Endothelial cell of umbilical vein (primary cell): ENCODE measurements around the gene SLAMF1. TPM values are rescaled to one million over a fixed set of nuclear protein-coding genes. Genes with fewer than 3 reads are reported as not detected.

ENCODE experiments used
- BruUV-seq: library from RNA; stranded (reverse); fragments of 400-500 nt; replicated peaks from 2 replicates; lab custom pipeline; 2021; lab: Mats Ljungman, UMichigan
- CTCF ChIA-PET: fragments of 300-600, 350-600 bp; sonication (Branson Sonifier 250); formaldehyde crosslinking; loops from one replicate; lab custom pipeline; 2021; ENCODE audit warnings: antibody characterized with exemption, inconsistent platforms; lab: Charles Lee
- POLR2A ChIA-PET: fragments of 300-600, 350-600 bp; sonication (Branson Sonifier 250); formaldehyde crosslinking; loops from one replicate; lab custom pipeline; 2021; ENCODE audit warnings: antibody characterized with exemption, inconsistent platforms; lab: Charles Lee
- DNase-seq: peaks from one replicate; pipeline ENCODE4 v3.0.0-alpha.2; 2011; ENCODE audit warnings: low read depth, low spot score
- FAIRE-seq: peaks from 2 replicates; lab custom pipeline; 2011; peaks lifted over from hg19 to GRCh38; lab: Jason Lieb, UNC
- H2AFZ ChIP-seq: 2 replicates; pipeline ENCODE4 v1.6.0; 2012; ENCODE audit warnings: low read depth, low read length, control low read depth, inconsistent platforms
- H3K27ac ChIP-seq: 2 replicates; pipeline ENCODE4 v1.5.1; 2011; ENCODE audit warnings: low read depth, mild to moderate bottlenecking, control low read depth, low read length, moderate library complexity; ENCODE audit not compliant: insufficient read depth
- H3K27me3 ChIP-seq, 2 experiments: 2 replicates each; pipeline versions ENCODE4 v1.6.0 to v1.6.1; 2011; ENCODE audit warnings: low read length in 2 of 2, mixed read lengths in 1 of 2; ENCODE audit not compliant: control insufficient read depth in 2 of 2, insufficient read depth in 2 of 2
- H3K36me3 ChIP-seq, 2 experiments: 2 replicates in 1 of 2; 3 replicates in 1 of 2; pipeline ENCODE4 v1.5.1; 2011; ENCODE audit warnings: low read length in 2 of 2, mild to moderate bottlenecking in 1 of 2, moderate library complexity in 1 of 2; ENCODE audit not compliant: control insufficient read depth in 2 of 2, insufficient read depth in 2 of 2; ENCODE audit errors: extremely low read depth in 1 of 2
- H3K4me1 ChIP-seq: 3 replicates; pipeline ENCODE4 v1.5.1; 2011; ENCODE audit warnings: mild to moderate bottlenecking, low read length; ENCODE audit not compliant: control insufficient read depth, insufficient read depth; ENCODE audit errors: extremely low read depth
- H3K4me2 ChIP-seq: 2 replicates; pipeline ENCODE4 v1.6.1; 2011; ENCODE audit warnings: low read length, control low read depth, mixed read lengths; ENCODE audit not compliant: insufficient read depth
- H3K4me3 ChIP-seq, 3 experiments: fragments of 200-600 bp in 1 of 3; sonication (generic), shearing (Covaris generic) in 1 of 3; replicated peaks in 1 of 3; 2 replicates each; pipeline ENCODE4 v1.5.1; 2011 to 2016; ENCODE audit warnings: control low read depth in 3 of 3, low read length in 3 of 3, mild to moderate bottlenecking in 2 of 3, inconsistent platforms in 1 of 3, low read depth in 1 of 3, moderate library complexity in 1 of 3; ENCODE audit not compliant: insufficient read depth in 1 of 3
- H3K79me2 ChIP-seq: 2 replicates; pipeline ENCODE4 v1.6.0; 2012; ENCODE audit warnings: low read length, inconsistent platforms; ENCODE audit not compliant: control insufficient read depth, insufficient read depth
- H3K9ac ChIP-seq: replicated peaks from 2 replicates; pipeline ENCODE3; 2011; ENCODE audit warnings: low read length, control low read depth; ENCODE audit not compliant: insufficient read depth; ENCODE audit errors: extremely low read depth
- H3K9me1 ChIP-seq: replicated peaks from 3 replicates; pipeline ENCODE4 v1.6.0; 2011; ENCODE audit warnings: mild to moderate bottlenecking, low read length; ENCODE audit not compliant: control insufficient read depth, insufficient read depth; ENCODE audit errors: extremely low read depth
- H3K9me3 ChIP-seq: replicated peaks from 2 replicates; pipeline ENCODE4 v1.5.1; 2012; ENCODE audit warnings: low read length, inconsistent platforms; ENCODE audit not compliant: control insufficient read depth, insufficient read depth
- H4K20me1 ChIP-seq: replicated peaks from 2 replicates; pipeline ENCODE3; 2011; ENCODE audit warnings: mild to moderate bottlenecking, low read length; ENCODE audit not compliant: control insufficient read depth, insufficient read depth; ENCODE audit errors: extremely low read depth
- EZH2 ChIP-seq: IDR thresholded peaks from 2 replicates; pipeline ENCODE4 v1.6.1; 2012; ENCODE audit warnings: borderline replicate concordance, low read depth, mild to moderate bottlenecking, moderate library complexity, low read length, inconsistent platforms; ENCODE audit not compliant: severe bottlenecking
- FOS ChIP-seq: IDR thresholded peaks from 2 replicates; pipeline ENCODE4 v1.6.1; 2011; ENCODE audit warnings: mild to moderate bottlenecking, low read length, moderate library complexity, borderline replicate concordance; ENCODE audit not compliant: insufficient read depth
- MYC ChIP-seq: IDR thresholded peaks from one replicate; pipeline ENCODE4 v1.6.1; 2011; ENCODE audit warnings: mild to moderate bottlenecking, low read depth, low read length
- POLR2A ChIP-seq: IDR thresholded peaks from 2 replicates; pipeline ENCODE4 v1.6.1; 2012; ENCODE audit warnings: low read depth, mild to moderate bottlenecking, control low read depth, low read length
- dilution Hi-C: fragments of 300-500 bp; cut with MboI; formaldehyde crosslinking; loops from one replicate; pipeline ENCODE4 v1.15.0; 2019; ENCODE audit warnings: low sequenced_read_pairs; ENCODE audit not compliant: extremely low pct_ligation_motif_present
- intact Hi-C: fragments of 100-400 bp; cut with micrococcal nuclease; formaldehyde crosslinking; loops from one replicate; pipeline ENCODE4 v1.10.0; 2022
- polyA plus RNA-seq, 4 experiments: library from polyadenylated mRNA; depleted of rRNA in 3 of 4; stranded (reverse) in 3 of 4; unstranded in 1 of 4; fragments of >200 nt; gene quantifications; 2 replicates each; pipeline versions ENCODE4 v1.2.1 to v1.2.3, GENCODE V29; 2011 to 2012; ENCODE audit warnings: missing spikeins in 1 of 4
- total RNA-seq: library from RNA; stranded (reverse); gene quantifications from 2 replicates; pipeline ENCODE4 v1.2.3, GENCODE V29; 2021
- TF ChIP-seq, protein P1 (sequence below): IDR thresholded peaks from 2 replicates; pipeline ENCODE4 v1.6.1; 2011; ENCODE audit not compliant: insufficient read depth, insufficient read length
- TF ChIP-seq, protein P2 (sequence below), 2 donors: IDR thresholded peaks; 1 replicate in 1 of 2; 2 replicates in 1 of 2; pipeline ENCODE4 v1.5.1; 2011; ENCODE audit warnings: low read length in 2 of 2, mild to moderate bottlenecking in 2 of 2, moderate library complexity in 2 of 2, control low read depth in 1 of 2, inconsistent platforms in 1 of 2, low read depth in 1 of 2; ENCODE audit not compliant: insufficient read depth in 1 of 2; ENCODE audit errors: extremely low read depth in 1 of 2

Gene SLAMF1
- total and polyA plus RNA-seq, 2 donors (not counting 3 experiments of a cell fraction or from before 2014, with no cell fraction given): not detected

DNA sequence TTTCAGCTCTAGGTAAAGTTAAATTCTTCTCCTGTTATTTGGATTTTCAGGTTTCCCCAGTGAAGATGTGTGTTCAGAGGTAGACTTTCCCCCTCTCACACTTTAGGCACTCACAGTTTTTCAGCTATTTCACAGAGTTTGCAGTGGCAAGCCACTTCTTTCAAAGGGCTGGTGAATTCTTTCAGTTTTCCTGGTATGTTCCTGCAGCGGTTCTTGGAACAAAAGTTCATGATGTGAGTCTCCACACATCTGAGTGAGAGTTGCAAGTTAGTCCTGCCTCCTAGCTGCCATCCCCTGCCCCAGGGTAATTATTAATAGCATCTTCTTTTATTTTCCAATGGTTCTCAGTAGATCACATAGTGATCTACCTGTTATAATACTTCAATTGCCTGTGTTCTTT, 40.2 kb downstream of the SLAMF1 start:
- DNase-seq (no peak), FAIRE-seq (no peak)
- TF ChIP-seq, protein P1, sequence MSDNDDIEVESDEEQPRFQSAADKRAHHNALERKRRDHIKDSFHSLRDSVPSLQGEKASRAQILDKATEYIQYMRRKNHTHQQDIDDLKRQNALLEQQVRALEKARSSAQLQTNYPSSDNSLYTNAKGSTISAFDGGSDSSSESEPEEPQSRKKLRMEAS: no peak
- TF ChIP-seq POLR2A (no peak), EZH2 (no peak), MYC (no peak)
- dilution Hi-C loops: no loop called here
- no TSS peak for BruUV-seq
- CTCF ChIA-PET: interaction anchor here (0.8 to 4.1 kb wide), 8 partner anchors 15 to 519 kb away, joined by 3 to 37 read pairs (median 3); no protein-coding TSS in a partner anchor
- no peaks in the 10 kb centered on the region for H3K9me3 ChIP-seq
- no peak overlapping the region for H3K27ac ChIP-seq
- H3K4me2 ChIP-seq: no peak overlapping the region
- no peaks in the 10 kb centered on the region for H3K4me1 ChIP-seq
- H2AFZ ChIP-seq: no peak overlapping the region
- intact Hi-C loops: loop anchor here (1.0 to 10.0 kb wide), 3 partner anchors 62 to 502 kb away; no protein-coding TSS in a partner anchor
- H4K20me1 ChIP-seq: no peaks in the 10 kb centered on the region
- no peaks in the 10 kb centered on the region for H3K79me2 ChIP-seq
- no peak overlapping the region for H3K4me3 ChIP-seq
- no peaks in the 10 kb centered on the region for H3K36me3 ChIP-seq
- no peaks in the 10 kb centered on the region for H3K9me1 ChIP-seq
- POLR2A ChIA-PET: no interaction called here
- H3K27me3 ChIP-seq: peaks cover 18 to 20% of the 10 kb centered on the region in 2 experiments
- H3K9ac ChIP-seq: no peak overlapping the region

DNA sequence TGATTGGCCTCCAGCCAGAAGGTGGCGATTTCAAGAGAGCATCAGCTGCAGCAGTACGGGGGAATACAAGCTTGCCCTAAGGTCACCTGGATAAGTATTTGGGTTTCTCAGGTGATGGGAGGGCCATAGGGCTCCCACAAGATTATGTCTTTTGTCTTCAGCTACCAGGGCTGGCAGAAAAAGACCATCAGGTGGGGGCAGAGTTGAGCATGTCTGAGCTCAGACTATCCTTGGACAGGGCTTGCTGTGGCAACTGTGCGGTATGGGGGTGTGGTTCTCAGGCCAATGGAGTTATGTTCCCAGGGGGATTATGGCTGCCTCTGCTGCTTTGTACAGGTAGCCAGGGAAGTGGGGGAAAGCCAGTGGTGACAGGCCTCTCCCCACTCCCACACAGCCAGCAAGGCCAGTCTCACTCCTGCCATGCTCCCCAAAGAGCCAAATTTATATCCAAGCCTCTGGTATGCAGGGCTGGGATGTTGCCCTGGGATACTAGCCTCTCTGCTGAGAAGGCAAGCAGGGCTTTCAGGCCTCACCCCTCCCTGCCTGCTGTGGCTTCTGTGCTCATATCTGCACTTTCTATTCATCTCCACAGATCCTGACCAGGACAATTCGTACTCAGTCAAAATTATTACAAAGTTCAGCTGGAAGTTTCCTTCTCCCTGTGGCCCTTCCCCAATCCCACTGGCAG, 40.9 kb downstream of the SLAMF1 start:
- Histone ChIP-seq H3K27me3 (peaks cover 18 to 20% of the 10 kb centered on the region in 2 experiments), H3K9me3 (no peaks in the 10 kb centered on the region), H2AFZ (no peak overlapping the region), H3K4me2 (no peak overlapping the region), H3K9me1 (no peaks in the 10 kb centered on the region), H3K4me3 (no peak overlapping the region), H3K9ac (no peak overlapping the region), H3K27ac (no peak overlapping the region), H3K79me2 (no peaks in the 10 kb centered on the region), H3K4me1 (no peaks in the 10 kb centered on the region), H4K20me1 (no peaks in the 10 kb centered on the region), H3K36me3 (no peaks in the 10 kb centered on the region)
- intact Hi-C loops (loop anchor here (2.0 to 10.0 kb wide), 2 partner anchors 61 to 501 kb away; no protein-coding TSS in a partner anchor), dilution Hi-C loops (no loop called here)
- ChIA-PET CTCF (interaction anchor here (0.8 to 4.1 kb wide), 7 partner anchors 12 to 599 kb away, joined by 3 to 37 read pairs (median 3); no protein-coding TSS in a partner anchor), POLR2A (no interaction called here)
- no TSS peak for BruUV-seq
- no peak for FAIRE-seq
- DNase-seq: no peak
- TF ChIP-seq POLR2A (no peak), MYC (no peak), FOS (no peak)
- TF ChIP-seq, protein P1: no peak
- TF ChIP-seq, protein P2, sequence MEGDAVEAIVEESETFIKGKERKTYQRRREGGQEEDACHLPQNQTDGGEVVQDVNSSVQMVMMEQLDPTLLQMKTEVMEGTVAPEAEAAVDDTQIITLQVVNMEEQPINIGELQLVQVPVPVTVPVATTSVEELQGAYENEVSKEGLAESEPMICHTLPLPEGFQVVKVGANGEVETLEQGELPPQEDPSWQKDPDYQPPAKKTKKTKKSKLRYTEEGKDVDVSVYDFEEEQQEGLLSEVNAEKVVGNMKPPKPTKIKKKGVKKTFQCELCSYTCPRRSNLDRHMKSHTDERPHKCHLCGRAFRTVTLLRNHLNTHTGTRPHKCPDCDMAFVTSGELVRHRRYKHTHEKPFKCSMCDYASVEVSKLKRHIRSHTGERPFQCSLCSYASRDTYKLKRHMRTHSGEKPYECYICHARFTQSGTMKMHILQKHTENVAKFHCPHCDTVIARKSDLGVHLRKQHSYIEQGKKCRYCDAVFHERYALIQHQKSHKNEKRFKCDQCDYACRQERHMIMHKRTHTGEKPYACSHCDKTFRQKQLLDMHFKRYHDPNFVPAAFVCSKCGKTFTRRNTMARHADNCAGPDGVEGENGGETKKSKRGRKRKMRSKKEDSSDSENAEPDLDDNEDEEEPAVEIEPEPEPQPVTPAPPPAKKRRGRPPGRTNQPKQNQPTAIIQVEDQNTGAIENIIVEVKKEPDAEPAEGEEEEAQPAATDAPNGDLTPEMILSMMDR (IDR thresholded peaks at IDR 0.05; ENCODE audit: extremely low read depth in 1 of 2, insufficient read depth in 1 of 2, low read depth in 1 of 2, low read length in 2 of 2): no peak
